K562 (cell line): Measurements from ENCODE around the gene IKZF3. TPM values are rescaled to one million over a fixed set of nuclear protein-coding genes. Genes with fewer than 3 reads are reported as not detected.
A peak's percentile ranks its signal among the peaks of the same experiment; 100 is the strongest.

ENCODE experiments used
- ARNT ChIP-seq, 2 experiments: fragments of 450-650 bp; IDR thresholded peaks; 2 replicates each; pipeline ENCODE4 v1.6.1; 2016; ENCODE audit warnings: mild to moderate bottlenecking in 1 of 2
- BCOR ChIP-seq: fragments of 450-650 bp; IDR thresholded peaks from 2 replicates; pipeline ENCODE4 v1.6.1; 2016
- BRD4 ChIP-seq: fragments of 200-600 bp; sonication (generic); IDR thresholded peaks from 2 replicates; pipeline ENCODE4 v1.6.1; 2017; ENCODE audit warnings: inconsistent platforms
- DNMT1 ChIP-seq: fragments of 450-650 bp; IDR thresholded peaks from 2 replicates; pipeline ENCODE4 v1.6.1; 2016; ENCODE audit warnings: antibody characterized with exemption, mild to moderate bottlenecking
- EWSR1 ChIP-seq: fragments of 450-650 bp; IDR thresholded peaks from 2 replicates; pipeline ENCODE4 v1.6.1; 2018; ENCODE audit warnings: borderline replicate concordance, mild to moderate bottlenecking, low read depth, moderate library complexity; ENCODE audit not compliant: partially characterized antibody
- NCOA4 ChIP-seq: fragments of 450-650 bp; IDR thresholded peaks from 2 replicates; pipeline ENCODE4 v1.6.1; 2018; ENCODE audit warnings: mild to moderate bottlenecking; ENCODE audit not compliant: partially characterized antibody
- NFXL1 ChIP-seq: fragments of 450-650 bp; formaldehyde crosslinking; IDR thresholded peaks from 2 replicates; pipeline ENCODE4 v1.4.0; 2021; ENCODE audit warnings: mild to moderate bottlenecking
- POLR2AphosphoS5 ChIP-seq: IDR thresholded peaks from 2 replicates; pipeline ENCODE4 v1.6.1; 2011; ENCODE audit warnings: mild to moderate bottlenecking, low read depth, low read length, moderate library complexity; ENCODE audit not compliant: control insufficient read depth, insufficient read depth
- RUNX1 ChIP-seq: sonication (generic); IDR thresholded peaks from 2 replicates; pipeline ENCODE4 v1.6.1; 2016; ENCODE audit warnings: antibody characterized with exemption, low read depth
- STAT5A ChIP-seq: IDR thresholded peaks from 2 replicates; pipeline ENCODE4 v1.6.1; 2012; ENCODE audit warnings: low read length, inconsistent platforms, borderline replicate concordance
- ZNF124 ChIP-seq: sonication (generic); formaldehyde crosslinking; IDR thresholded peaks from 2 replicates; pipeline ENCODE4 v1.8.1; 2022; ENCODE audit warnings: missing genetic modification reagents
- ZNF586 ChIP-seq: fragments of 450-650 bp; formaldehyde crosslinking; conservative IDR thresholded peaks from 2 replicates; pipeline ENCODE4 v1.4.0; 2020; ENCODE audit warnings: mild to moderate bottlenecking, moderate library complexity
- ZNF589 ChIP-seq: fragments of 200-800 bp; sonication (Bioruptor generic); IDR thresholded peaks from 2 replicates; pipeline ENCODE4 v1.6.1; 2016; ENCODE audit warnings: low read depth, missing genetic modification characterization, missing compliant biosample characterization
- ZNF717 ChIP-seq: fragments of 250-450 bp; sonication (Bioruptor Pico); IDR thresholded peaks from 2 replicates; pipeline ENCODE4 v1.5.0; 2021
- ZNF766 ChIP-seq: fragments of 200-800 bp; sonication (Bioruptor generic); conservative IDR thresholded peaks from 2 replicates; pipeline ENCODE4 v1.6.1; 2016; ENCODE audit warnings: missing genetic modification characterization, missing compliant biosample characterization
- polyA plus RNA-seq, 8 experiments: library from polyadenylated mRNA; depleted of rRNA in 4 of 8; stranded (reverse) in 5 of 8; unstranded in 3 of 8; fragments of >200 nt; fragmentation: Nextera tagmentation in 2 of 8; fragmentation: Illumina TruSeq in 1 of 8; extraction: Ambion mirVana in 2 of 8; extraction: Trizol in 1 of 8; gene quantifications; 2 replicates each; pipeline versions ENCODE4 v1.2.1 to v1.2.3, GENCODE V29; 2011 to 2014; ENCODE audit warnings: inconsistent platforms in 1 of 8, missing spikeins in 1 of 8
- total RNA-seq, 7 experiments: library from RNA; depleted of rRNA in 6 of 7; stranded (reverse); fragments of >200 nt in 6 of 7; fragmentation: Illumina TruSeq in 2 of 7; extraction: Trizol in 2 of 7; gene quantifications; 2 replicates each; pipeline versions ENCODE4 v1.2.1 to v1.2.3, GENCODE V29; 2011 to 2021; ENCODE audit warnings: low replicate concordance in 1 of 7
- TF ChIP-seq, protein P1 (sequence below): fragments of 250-450 bp; sonication (Bioruptor Pico); IDR thresholded peaks from 2 replicates; pipeline ENCODE4 v1.4.0; 2020; ENCODE audit warnings: mild to moderate bottlenecking, moderate library complexity
- TF ChIP-seq, protein P2 (sequence below): fragments of 200-800 bp; sonication (Bioruptor generic); IDR thresholded peaks from 2 replicates; pipeline ENCODE4 v1.6.1; 2016; ENCODE audit warnings: missing genetic modification characterization, missing compliant biosample characterization
- TF ChIP-seq, protein P3 (sequence below): sonication (generic); formaldehyde crosslinking; IDR thresholded peaks from 2 replicates; pipeline ENCODE4 v1.8.0; 2022; ENCODE audit warnings: mild to moderate bottlenecking, missing genetic modification reagents, borderline replicate concordance

IKZF3 gene
- total and polyA plus RNA-seq, 9 of the 15 experiments (the other 6 are each of a cell fraction or from before 2014, with no cell fraction given) = 0.06 to 1.6 (median 0.62) TPM

DNA sequence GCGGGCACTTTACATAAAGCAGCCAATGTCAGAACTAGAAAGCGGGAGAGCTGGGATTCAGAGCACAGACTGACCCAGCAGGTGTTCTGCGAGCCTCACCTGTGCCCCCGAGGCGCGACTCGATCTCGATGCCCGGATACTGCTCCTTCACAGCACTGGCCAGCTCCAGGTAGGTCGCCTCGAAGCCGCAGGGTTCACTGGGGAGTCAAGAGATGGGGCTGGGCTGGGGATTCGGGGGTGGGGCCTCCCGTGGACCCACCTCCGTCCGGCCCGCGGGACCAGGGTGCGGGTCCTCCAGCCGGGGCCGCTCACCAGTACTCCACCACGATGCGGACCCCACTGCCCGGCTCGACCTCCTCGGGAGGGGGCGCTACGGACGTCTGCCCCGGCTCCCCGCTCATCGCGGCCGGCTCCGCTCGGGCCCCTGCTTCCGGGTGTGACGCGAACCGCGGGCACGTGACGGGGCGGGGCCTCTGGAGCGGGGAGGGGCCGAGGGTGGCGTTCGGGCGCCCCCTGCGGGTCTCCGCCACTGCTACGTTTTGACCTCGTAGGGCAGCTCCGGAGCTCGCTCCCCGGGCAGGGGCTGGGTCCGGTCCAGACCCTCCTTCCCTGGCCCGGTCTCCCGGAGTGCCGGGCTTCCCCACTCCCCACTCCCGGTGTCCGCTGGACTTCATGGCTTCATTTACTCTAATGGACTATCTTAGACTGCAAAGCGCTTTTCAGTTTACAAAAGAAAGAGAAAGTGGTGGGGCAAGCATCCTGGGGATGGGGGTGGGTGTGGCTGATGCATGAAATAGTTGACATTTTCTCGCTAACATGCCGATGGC, 133.8 kb downstream of the IKZF3 start, which contains the start of gene MIEN1 (continued):
- TF ChIP-seq, protein P1, sequence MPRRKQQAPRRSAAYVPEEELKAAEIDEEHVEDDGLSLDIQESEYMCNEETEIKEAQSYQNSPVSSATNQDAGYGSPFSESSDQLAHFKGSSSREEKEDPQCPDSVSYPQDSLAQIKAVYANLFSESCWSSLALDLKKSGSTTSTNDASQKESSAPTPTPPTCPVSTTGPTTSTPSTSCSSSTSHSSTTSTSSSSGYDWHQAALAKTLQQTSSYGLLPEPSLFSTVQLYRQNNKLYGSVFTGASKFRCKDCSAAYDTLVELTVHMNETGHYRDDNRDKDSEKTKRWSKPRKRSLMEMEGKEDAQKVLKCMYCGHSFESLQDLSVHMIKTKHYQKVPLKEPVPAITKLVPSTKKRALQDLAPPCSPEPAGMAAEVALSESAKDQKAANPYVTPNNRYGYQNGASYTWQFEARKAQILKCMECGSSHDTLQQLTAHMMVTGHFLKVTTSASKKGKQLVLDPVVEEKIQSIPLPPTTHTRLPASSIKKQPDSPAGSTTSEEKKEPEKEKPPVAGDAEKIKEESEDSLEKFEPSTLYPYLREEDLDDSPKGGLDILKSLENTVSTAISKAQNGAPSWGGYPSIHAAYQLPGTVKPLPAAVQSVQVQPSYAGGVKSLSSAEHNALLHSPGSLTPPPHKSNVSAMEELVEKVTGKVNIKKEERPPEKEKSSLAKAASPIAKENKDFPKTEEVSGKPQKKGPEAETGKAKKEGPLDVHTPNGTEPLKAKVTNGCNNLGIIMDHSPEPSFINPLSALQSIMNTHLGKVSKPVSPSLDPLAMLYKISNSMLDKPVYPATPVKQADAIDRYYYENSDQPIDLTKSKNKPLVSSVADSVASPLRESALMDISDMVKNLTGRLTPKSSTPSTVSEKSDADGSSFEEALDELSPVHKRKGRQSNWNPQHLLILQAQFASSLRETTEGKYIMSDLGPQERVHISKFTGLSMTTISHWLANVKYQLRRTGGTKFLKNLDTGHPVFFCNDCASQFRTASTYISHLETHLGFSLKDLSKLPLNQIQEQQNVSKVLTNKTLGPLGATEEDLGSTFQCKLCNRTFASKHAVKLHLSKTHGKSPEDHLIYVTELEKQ = no peak
- no peak for TF ChIP-seq ARNT (IDR thresholded peaks at IDR 0.05)
- TF ChIP-seq, protein P2, sequence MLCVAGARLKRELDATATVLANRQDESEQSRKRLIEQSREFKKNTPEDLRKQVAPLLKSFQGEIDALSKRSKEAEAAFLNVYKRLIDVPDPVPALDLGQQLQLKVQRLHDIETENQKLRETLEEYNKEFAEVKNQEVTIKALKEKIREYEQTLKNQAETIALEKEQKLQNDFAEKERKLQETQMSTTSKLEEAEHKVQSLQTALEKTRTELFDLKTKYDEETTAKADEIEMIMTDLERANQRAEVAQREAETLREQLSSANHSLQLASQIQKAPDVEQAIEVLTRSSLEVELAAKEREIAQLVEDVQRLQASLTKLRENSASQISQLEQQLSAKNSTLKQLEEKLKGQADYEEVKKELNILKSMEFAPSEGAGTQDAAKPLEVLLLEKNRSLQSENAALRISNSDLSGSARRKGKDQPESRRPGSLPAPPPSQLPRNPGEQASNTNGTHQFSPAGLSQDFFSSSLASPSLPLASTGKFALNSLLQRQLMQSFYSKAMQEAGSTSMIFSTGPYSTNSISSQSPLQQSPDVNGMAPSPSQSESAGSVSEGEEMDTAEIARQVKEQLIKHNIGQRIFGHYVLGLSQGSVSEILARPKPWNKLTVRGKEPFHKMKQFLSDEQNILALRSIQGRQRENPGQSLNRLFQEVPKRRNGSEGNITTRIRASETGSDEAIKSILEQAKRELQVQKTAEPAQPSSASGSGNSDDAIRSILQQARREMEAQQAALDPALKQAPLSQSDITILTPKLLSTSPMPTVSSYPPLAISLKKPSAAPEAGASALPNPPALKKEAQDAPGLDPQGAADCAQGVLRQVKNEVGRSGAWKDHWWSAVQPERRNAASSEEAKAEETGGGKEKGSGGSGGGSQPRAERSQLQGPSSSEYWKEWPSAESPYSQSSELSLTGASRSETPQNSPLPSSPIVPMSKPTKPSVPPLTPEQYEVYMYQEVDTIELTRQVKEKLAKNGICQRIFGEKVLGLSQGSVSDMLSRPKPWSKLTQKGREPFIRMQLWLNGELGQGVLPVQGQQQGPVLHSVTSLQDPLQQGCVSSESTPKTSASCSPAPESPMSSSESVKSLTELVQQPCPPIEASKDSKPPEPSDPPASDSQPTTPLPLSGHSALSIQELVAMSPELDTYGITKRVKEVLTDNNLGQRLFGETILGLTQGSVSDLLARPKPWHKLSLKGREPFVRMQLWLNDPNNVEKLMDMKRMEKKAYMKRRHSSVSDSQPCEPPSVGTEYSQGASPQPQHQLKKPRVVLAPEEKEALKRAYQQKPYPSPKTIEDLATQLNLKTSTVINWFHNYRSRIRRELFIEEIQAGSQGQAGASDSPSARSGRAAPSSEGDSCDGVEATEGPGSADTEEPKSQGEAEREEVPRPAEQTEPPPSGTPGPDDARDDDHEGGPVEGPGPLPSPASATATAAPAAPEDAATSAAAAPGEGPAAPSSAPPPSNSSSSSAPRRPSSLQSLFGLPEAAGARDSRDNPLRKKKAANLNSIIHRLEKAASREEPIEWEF (CRISPR knock-in tag) = no peak
- TF ChIP-seq ZNF717 (CRISPR knock-in tag) = no peak
- no peak; the same call in 1 of the 2 replicates for TF ChIP-seq RUNX1
- no peak for TF ChIP-seq BRD4
- no peak for TF ChIP-seq BCOR
- no peak for TF ChIP-seq ZNF124 (CRISPR knock-in tag)
- no peak for TF ChIP-seq ZNF586 (CRISPR knock-in tag)
- no peak for TF ChIP-seq NCOA4
- no peak for TF ChIP-seq ZNF766 (CRISPR knock-in tag)
- TF ChIP-seq, protein P3, sequence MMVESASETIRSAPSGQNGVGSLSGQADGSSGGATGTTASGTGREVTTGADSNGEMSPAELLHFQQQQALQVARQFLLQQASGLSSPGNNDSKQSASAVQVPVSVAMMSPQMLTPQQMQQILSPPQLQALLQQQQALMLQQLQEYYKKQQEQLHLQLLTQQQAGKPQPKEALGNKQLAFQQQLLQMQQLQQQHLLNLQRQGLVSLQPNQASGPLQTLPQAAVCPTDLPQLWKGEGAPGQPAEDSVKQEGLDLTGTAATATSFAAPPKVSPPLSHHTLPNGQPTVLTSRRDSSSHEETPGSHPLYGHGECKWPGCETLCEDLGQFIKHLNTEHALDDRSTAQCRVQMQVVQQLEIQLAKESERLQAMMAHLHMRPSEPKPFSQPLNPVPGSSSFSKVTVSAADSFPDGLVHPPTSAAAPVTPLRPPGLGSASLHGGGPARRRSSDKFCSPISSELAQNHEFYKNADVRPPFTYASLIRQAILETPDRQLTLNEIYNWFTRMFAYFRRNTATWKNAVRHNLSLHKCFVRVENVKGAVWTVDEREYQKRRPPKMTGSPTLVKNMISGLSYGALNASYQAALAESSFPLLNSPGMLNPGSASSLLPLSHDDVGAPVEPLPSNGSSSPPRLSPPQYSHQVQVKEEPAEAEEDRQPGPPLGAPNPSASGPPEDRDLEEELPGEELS = no peak
- no peak for TF ChIP-seq ZNF589
- TF ChIP-seq DNMT1 = no peak
- TF ChIP-seq EWSR1 = no peak
- TF ChIP-seq POLR2AphosphoS5 = peak; percentile 79
- no peak for TF ChIP-seq STAT5A
- TF ChIP-seq NFXL1 (CRISPR knock-in tag) = no peak
